ENCODE results near the gene PIK3R4.

The PIK3R4 gene

DNA sequence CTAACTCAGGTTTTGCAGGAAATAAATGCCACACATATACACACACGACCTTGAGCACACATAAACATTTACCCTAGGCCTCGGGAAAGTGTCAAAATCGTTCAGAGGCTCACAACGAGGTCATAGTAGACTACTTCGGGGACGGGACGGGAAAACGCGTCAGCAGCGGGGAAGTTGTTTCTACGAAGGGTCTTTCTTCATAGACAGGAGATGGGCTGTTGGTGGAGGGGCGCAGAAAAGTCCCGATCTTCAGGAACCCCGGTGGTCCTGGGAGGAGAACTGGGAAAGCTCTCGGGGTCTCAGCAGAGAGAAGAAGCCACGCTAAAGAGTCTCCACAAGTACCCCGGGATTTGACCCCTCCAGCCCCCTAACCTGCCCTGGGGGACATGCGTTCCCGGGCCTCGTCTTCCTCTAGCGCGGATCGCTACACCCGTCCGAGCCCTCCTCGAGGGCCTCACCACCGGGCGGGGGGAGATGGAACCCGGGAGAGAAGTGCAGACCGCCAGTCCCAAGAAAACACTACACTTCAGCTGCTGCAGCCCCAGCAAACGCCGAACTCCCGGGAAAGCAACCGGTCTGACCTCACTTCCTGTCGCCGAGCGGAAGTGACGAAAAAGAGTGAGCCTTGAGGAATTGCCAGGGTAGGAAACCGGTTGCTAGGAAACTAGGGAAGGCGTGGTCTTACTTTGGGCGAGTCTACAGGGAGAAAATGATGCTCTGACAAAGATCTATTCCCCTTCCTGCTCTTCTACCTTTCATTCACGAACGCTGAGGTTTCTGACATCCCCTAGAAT, at the start of gene PIK3R4:
PIK3R4 (minus strand) TSS at position 584 of the 794 bp plus-strand sequence. CDS start 1,611 bp downstream, outside the sequence.
- H3K4me3 ChIP-seq (ENCODE audit: low read depth, low read length) = peak within 1 kb of the TSS; percentile 93

DNA sequence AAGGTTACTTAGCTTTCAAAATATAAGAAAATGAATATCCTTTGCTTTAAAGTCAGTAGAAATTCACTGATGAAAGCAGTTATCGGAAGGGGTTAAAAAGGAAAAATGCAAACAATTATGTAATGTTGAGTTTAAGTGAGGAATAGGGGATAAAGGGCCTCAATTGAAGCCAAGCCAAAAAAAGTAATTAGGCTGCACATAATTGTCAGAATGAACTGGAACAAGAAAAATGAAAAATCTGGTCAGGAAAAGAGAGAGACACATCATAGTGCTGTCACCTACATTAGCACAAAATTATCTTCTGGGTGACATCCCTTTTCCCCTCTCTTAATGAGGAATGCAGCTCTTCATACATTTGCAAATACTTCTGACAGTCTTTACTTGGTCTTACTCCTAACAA, 48.8 kb upstream of the PIK3R4 start:
- no peak overlapping the region for H3K4me3 ChIP-seq (ENCODE audit: low read depth, low read length)

DNA sequence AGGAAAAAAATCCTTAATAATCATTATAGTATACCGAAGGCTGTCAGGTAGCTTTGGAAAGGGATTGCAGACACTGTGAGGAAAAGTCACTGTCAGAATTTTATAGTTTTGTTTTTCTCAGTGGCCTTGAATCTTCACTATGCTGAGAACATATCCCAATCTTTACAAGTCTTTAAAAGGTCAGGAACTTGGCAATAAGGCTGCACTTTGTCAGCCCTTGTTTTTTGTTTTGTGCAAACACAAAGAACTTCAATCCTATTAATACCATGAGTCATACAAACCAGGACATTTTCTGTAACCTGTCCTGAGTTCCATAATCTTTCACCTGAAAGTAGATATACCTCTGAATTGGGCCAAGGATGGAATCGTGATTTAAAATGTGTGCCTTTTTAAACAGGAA, 45.6 kb upstream of the PIK3R4 start:
- no peak overlapping the region for H3K4me3 ChIP-seq (ENCODE audit: low read depth, low read length)

DNA sequence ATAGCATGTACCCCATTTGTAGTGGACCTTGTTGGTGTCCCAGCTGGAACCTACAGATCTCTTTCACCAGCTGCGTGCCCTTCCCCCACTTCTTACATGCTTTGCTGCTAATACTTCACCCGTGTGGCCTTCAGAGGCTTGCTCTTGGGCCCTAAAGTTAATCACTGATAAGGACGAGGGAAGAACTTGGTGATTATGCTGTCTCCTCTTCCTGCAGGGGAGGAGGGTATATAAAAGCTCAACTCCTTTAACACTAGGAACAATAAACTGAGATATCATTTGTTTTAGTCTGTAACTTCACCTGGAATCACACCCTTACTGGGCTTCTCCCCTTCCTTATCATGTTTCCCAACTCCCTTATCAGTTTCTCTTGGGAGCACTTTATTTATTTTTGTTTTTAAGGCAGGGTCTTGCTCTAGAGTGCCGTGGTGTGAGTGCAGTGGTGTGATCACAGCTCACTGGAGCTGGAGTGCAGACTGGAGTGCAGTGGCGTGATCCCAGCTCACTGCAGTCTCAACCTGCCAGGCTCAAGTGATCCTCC, 43.2 kb upstream of the PIK3R4 start:
- H3K4me3 ChIP-seq (ENCODE audit: low read depth, low read length) = no peak overlapping the region

DNA sequence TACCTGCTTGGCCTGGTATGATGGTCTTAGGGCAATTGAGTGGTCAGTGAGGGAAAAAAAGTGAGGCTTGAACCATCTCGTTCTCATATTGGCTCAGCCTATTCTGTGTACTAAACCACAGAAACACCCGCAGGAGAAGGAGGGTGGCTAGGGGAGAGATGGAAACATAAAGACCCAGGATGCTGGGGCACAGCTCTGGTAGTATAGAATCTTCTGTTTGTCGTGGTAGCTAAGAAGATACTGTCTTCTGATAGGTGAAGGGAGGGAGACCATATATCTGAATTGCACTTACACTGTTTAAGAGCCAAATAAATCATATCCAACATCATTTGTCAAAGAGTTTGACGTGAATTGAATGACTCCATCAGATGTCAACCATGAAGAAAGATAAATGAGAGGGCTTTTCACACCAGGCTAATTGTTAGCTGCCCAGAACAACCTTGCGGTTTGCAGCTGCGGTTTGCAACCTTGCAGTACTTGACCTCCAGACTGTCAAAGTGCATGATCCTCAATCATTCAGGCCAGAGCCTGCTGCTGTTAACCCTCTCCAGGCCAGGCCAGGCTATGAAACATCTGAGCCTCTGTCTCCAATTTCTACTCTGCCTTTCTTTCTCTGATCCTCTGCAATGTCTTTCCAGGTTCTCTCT, 40.9 kb upstream of the PIK3R4 start:
- no peak overlapping the region for H3K4me3 ChIP-seq (ENCODE audit: low read depth, low read length)

DNA sequence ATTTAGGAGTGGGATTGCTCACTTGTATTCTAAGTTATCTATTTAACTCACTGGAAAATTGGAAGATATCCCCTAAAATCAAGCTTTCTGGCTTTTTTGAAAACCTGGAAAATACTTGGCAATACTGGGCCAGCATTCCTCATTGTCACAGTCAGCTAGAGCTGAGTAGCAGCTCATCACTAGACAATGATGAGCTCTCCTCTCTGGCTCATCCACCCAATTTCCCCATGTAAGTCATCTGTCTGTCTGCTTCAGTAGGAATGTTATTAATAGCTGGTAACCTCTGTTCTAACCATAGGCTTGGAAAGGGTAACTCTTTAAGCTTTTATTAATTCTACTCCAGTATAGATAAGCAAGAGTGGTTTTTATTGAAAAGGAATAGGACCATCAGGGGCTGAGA, 39.7 kb upstream of the PIK3R4 start:
- H3K4me3 ChIP-seq (ENCODE audit: low read depth, low read length) = no peak overlapping the region

DNA sequence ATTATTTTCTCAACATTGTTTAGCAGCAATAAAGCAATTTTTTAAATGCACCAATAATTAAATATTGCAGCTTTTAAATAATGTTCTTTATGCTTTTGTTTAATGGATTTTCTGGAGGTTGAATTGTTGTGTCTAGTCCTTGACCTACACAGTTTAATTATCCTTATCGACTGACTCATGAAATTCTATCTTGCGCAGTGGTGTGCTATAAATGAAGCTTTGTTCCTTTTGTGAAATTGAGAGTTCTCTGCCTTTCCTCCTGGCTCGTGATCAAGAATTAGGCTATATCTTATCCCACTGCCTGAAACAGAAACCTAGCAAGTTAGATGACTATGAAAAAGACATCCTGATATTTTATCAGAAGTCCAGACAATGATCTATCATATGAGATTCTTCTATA, 37.0 kb upstream of the PIK3R4 start:
- no peak overlapping the region for H3K4me3 ChIP-seq (ENCODE audit: low read depth, low read length)

DNA sequence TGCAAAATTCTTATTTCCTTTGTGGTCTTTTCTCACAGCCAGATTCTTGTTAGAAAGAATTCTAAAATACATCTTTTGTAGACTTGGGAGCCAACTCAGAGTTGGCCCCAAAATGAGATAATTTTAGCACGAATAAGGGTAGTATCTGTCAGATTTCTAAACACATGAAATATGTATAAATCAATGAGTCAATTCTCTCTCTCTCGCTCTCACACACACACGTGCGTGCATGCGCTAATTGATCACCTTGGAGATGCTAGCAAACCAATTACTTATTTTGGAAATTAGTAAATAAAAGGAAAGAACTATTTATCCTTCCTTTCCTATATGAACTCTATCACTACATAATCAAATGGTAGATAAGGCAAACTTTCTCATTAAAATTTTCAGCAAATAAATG, 32.9 kb upstream of the PIK3R4 start:
- no peak overlapping the region for H3K4me3 ChIP-seq (ENCODE audit: low read depth, low read length)

DNA sequence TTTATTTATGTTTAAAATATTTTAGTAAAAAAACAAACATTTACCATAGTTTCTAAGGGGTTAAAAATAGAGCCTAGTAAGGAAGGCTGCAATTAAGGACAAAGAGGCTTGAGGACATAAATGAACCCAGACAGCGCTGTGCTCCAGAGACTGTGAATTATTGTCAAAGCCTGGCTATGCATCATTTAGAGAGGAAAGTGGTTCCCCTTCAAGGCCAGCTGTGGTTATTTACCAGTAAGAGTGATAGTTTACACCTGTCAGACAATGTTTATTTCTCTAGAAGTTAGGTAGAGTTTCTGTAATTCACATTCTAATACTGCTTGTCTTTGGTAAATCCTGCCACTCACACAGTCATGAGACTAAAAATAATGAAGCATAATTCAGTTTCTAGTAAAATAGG, 32.4 kb upstream of the PIK3R4 start:
- H3K4me3 ChIP-seq (ENCODE audit: low read depth, low read length) = no peak overlapping the region

DNA sequence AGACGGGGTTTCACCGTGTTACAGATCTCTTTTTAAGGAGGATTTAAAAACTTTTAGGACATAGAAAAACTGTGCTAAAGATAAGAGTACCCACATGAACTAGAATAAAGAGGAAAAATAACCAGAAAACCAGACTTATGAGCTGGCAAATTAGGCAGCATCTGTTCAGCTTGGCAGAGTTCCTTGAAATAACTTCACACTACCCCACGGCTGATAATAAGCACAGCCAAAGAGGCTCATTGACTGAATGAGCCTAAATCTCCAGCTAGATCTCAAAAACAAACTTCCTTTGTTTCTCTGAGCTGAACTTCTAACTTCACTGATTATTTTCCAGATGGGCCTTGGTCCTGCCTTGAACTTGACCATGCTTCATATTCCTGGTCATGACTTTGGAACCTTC, 26.7 kb upstream of the PIK3R4 start:
- H3K4me3 ChIP-seq (ENCODE audit: low read depth, low read length) = no peak overlapping the region

DNA sequence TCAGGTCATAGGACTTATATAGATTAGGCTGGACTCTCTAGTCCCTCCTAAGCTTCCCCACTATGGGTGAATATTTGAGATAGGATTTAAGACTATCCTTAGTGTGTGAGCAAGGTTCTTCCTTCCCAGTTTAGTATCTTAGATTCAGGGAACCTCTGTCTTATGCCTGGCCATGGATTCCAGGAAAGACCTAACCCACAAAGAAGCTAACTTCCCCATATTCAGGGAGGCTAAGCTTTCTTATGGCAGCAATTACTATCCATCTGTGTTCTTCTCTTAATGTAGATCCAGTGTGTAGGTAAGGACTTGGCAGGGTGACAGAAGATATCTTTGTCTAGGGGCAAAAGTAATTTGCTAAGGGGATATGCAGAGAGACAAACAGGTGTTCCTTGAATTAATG, 25.5 kb upstream of the PIK3R4 start:
- H3K4me3 ChIP-seq (ENCODE audit: low read depth, low read length) = no peak overlapping the region

DNA sequence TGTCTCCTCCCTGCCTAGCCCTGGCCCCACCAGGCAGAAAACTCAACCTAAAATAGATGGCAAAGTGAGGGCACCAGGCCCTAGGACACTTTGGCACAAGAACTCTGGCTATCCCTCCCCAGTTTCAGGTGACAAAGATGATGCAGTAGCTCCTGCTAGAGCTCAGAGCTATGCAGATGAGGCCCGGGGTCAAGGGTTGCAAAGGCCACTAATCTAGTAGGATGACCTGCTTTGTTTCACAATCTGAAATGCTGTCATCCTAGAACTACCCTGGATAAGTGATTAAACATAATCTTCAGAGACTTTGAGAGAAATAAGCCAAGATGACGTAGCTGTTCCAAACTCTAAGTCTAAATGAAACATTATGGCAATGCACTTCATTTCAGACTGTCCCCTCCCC, 24.0 kb upstream of the PIK3R4 start:
- no peak overlapping the region for H3K4me3 ChIP-seq (ENCODE audit: low read depth, low read length)

DNA sequence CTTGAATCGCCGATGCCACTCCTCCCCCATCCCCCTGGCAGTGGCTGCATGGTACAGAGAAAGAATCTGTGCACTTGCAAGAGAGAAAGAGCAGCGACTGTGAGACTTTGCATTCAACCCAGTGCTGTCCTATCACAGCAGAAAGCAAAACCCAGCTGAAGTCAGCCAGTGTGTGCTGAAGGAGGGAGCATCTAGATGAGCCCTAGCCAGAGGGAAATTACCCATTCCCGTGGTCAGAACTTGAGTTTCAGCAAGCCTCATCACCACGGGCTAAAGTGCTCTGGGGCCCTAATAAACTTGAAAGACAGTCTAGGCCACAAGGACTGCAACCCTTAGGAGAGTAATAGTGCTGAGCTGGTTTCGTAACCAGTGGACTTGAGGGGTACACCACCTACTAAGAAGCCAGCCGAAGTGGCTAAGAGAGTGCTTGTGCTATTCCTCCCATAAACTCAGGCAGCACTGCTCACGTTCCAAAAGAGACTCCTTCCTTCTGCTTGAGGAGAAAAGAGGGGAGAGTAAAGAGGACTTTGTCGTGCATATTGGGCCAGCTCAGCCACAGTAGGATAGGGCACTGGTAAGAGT, 15.2 kb upstream of the PIK3R4 start:
- H3K4me3 ChIP-seq (ENCODE audit: low read depth, low read length) = no peak overlapping the region

DNA sequence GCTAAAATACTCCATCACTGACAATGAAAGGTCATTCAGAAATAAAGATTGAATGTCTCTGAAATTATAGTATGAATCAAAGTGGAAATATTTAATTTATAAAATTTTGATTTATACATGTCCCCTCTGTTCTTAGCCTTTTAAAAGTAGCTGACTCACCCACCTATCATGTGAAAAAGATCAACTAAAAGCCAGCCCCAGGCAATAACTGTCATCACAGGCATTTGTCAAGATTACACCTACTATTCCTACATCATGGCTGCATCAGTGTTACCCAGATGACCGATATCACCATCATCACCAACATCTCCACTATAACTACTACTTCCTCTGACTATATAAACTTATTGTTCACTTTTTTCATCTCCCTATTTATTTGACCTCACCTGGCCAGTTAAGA, 14.3 kb upstream of the PIK3R4 start:
- H3K4me3 ChIP-seq (ENCODE audit: low read depth, low read length) = no peak overlapping the region

DNA sequence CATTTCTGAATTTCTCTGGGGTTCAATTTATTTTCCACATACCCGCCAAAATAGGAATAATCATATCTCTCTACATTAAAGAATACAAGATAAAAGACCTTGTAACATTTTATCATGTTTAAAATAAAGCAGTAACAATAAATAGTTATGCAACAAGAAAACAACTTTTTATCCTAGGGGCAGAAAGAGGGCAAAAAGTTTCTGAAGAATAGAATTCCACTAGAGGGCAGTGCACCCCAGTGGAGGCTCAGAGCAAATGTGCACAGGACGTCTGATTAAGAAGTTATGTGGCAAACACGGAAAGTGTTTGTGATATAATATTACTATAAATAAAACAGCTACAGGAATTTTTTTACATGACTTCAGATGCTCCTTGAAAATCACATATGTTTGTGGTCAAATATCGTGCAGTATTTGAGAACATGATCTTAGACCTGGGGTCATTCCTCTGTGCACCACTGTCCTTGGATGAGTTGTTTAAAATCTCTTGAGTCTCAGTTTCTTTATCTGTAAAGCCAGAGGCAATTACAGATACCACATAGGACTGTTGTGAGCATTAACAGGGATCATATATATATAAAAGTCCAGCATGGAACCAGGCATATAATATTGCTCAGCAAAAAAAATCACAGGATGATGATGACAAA, 13.2 kb upstream of the PIK3R4 start:
- no peak overlapping the region for H3K4me3 ChIP-seq (ENCODE audit: low read depth, low read length)

DNA sequence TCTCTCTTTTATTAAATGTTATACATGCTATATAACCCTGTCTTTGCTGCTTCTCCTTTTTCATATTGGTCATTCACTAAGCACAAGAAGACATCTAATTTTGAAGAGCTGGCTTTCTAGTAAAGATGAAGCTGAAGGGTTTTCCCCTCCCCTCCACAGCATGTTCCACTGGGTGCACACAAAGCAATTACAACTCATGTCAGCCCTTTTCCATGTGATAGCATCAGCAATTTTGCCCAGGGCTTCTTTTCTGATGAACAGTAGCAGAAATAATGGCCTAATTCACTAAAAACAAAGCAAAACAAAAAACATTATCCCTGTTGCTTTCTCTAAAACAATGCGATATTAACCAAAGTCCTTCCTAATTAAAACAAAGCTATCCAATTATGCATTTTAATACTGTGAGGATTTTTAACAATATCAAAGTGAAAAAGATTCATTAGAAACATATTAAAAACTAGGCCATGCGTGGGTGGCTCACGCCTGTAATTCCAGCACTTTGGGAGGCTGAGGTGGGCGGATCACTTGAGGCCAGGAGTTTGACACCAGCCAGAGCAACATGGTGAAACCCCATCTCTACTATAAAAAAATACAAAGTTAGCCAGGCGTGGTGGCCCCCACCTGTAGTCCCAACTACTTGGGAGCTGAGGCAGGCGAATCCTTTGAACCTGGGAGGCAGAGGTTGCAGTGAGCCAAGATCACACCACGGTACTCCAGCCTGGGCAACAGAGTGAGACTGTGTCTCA, 12.2 kb upstream of the PIK3R4 start:
- no peak overlapping the region for H3K4me3 ChIP-seq (ENCODE audit: low read depth, low read length)

DNA sequence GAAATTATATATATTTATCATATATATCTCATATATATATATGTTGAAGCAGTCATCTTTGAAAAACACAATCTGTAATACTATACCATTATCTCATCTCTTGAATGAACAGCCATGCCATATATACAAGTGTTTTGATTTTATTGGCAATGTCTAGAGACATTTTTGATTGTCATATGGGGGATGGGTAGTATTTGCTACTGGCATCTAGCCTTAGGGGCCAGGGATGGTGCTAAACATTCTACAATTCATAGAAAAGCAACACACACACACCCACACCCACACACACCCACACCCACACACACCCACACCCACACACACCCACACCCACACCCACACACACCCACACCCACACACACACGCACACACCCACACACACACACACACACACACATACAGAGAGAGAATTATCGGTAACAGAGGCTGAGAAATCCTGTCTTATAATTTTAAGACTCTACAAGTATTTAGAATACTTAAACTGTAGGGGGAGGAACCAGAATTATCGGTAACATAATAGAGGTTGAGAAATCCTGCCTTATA, 11.1 kb upstream of the PIK3R4 start:
- no peak overlapping the region for H3K4me3 ChIP-seq (ENCODE audit: low read depth, low read length)

DNA sequence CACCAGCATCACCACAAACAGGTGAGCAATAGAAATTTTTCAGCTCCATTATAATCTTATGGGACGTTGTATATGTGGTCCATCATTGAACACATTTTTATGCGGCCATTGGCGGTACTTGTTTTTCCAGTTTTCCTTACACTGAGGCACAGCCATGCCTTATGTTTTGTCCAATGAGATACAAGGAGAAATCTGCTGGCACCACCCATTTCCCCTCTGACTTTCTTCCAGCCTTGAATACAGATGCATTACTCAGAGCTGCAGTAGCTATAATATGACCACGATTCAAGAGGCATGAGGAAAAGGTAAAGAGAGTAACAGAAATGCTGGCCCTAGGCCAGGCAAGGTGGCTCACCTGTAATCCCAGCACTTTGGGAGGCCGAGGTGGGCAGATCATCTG, 9.0 kb upstream of the PIK3R4 start:
- H3K4me3 ChIP-seq (ENCODE audit: low read depth, low read length) = no peak overlapping the region

DNA sequence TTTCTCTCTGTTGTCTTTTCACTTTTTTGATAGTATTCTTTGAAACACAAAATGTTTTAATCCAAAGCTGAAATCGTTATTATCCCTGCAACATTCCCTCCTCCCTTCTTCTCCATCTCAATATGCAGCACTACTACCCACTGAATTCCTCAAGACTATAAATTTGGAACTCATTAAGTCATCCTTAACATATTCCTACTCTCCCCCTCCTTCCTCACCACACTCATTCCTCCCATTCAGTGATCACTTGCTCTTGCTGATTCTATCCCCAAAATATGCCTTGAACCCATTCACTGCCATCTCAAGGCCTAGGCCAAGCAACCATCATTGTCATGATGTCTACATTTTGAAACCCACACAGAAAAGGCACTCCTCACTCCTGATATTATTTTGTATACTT, 2.4 kb upstream of the PIK3R4 start:
- H3K4me3 ChIP-seq (ENCODE audit: low read depth, low read length) = no peak overlapping the region

DNA sequence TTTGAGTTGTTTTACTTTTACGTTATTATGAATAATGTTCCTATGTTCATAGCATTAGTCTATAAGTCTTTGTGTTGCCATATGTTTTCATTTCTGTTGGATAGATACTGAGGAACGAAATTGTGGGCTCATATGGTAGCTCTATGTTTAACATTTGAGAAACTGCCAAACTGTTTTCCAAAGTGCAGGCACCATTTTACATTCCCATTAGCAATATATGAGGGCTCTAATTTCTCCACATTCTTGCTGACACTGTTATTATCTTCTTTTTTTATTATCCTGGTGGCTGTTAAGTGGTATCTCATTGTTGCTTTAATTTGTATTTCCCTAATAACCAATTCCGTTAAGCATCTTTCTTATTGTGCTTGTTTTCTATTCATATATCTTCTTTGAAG, 1.8 kb upstream of the PIK3R4 start:
- no peak overlapping the region for H3K4me3 ChIP-seq (ENCODE audit: low read depth, low read length)

DNA sequence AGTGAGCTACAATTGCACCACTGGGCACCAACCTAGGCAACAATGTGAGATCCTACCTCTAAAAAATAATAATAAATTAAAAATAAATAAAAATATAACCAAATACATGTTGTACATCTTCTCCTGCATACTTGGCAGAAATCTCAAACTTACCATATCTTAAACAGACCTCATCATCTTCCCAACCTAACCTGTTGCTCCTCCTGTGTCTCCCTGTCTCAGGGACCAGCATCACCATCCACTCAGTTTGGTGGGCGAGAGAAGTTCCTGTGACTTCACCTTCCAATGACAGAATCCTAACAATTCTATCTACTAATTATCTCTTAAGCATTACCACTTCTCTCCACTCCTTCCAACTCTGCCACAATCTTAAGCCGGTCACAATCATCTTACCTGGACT, 3.3 kb downstream of the PIK3R4 start:
- H3K4me3 ChIP-seq (ENCODE audit: low read depth, low read length) = no peak overlapping the region

Data from iPS-11a (cell line).